SK-N-SH (cell line): Measurements from ENCODE around the gene NUTF2. TPM values are rescaled to one million over a fixed set of nuclear protein-coding genes. Genes with fewer than 3 reads are reported as not detected.

ENCODE experiments used
- CTCF ChIA-PET: fragments of 300-600, 350-600 bp; formaldehyde crosslinking; extraction: SDS; loops from one replicate; lab custom pipeline; 2021; lab: Yijun Ruan, JAX
- POLR2A ChIA-PET: fragments of 350-600 bp; sonication (Branson Sonifier 250); formaldehyde crosslinking; extraction: SDS; loops from one replicate; lab custom pipeline; 2020; ENCODE audit warnings: antibody characterized with exemption, inconsistent platforms; lab: Yijun Ruan, JAX
- DNase-seq: peaks from one replicate; pipeline ENCODE4 v3.0.0; 2012
- H2AFZ ChIP-seq: fragments of 200-600 bp; sonication (generic); 2 replicates; pipeline ENCODE4 v1.8.1; 2016; ENCODE audit warnings: antibody characterized with exemption, mild to moderate bottlenecking, low read depth
- H3F3A ChIP-seq: fragments of 200-600 bp; sonication (generic); replicated peaks from 2 replicates; pipeline ENCODE3; 2016; ENCODE audit warnings: antibody characterized with exemption, mild to moderate bottlenecking; ENCODE audit not compliant: insufficient read depth
- H3K27ac ChIP-seq, 2 experiments: fragments of 200-500 bp in 1 of 2; fragments of 200-600 bp in 1 of 2; sonication (Bioruptor generic) in 1 of 2; sonication (generic), shearing (Covaris generic) in 1 of 2; 2 replicates each; pipeline versions ENCODE4 v1.5.1 to v1.6.1; 2014 to 2016; ENCODE audit warnings: low read depth in 2 of 2, inconsistent platforms in 1 of 2, low read length in 1 of 2, mild to moderate bottlenecking in 1 of 2, mixed read lengths in 1 of 2
- H3K27me3 ChIP-seq: fragments of 200-600 bp; sonication (generic), shearing (Covaris generic); 2 replicates; pipeline ENCODE4 v1.6.1; 2016; ENCODE audit warnings: mixed run types; ENCODE audit not compliant: insufficient read depth
- H3K36me3 ChIP-seq, 2 experiments: fragments of 200-500 bp in 1 of 2; fragments of 200-600 bp in 1 of 2; sonication (Bioruptor generic) in 1 of 2; sonication (generic) in 1 of 2; replicated peaks in 1 of 2; 2 replicates each; pipeline versions ENCODE3 to v1.5.1; 2014 to 2016; ENCODE audit warnings: low read length in 1 of 2, mild to moderate bottlenecking in 1 of 2; ENCODE audit not compliant: insufficient read depth in 2 of 2, control insufficient read depth in 1 of 2
- H3K4me1 ChIP-seq, 2 experiments: fragments of 200-500 bp in 1 of 2; fragments of 200-600 bp in 1 of 2; sonication (Bioruptor generic) in 1 of 2; sonication (generic), shearing (Covaris generic) in 1 of 2; 2 replicates each; pipeline versions ENCODE4 v1.5.1 to v1.6.1; 2014 to 2016; ENCODE audit warnings: low read depth in 1 of 2, low read length in 1 of 2, mixed run types in 1 of 2; ENCODE audit not compliant: insufficient read depth in 2 of 2, control insufficient read depth in 1 of 2
- H3K4me2 ChIP-seq: fragments of 200-600 bp; sonication (generic), shearing (Covaris generic); 2 replicates; pipeline ENCODE4 v1.6.1; 2017; ENCODE audit warnings: mixed run types
- H3K4me3 ChIP-seq, 2 experiments: fragments of 200-500 bp in 1 of 2; fragments of 200-600 bp in 1 of 2; sonication (Bioruptor generic) in 1 of 2; sonication (generic), shearing (Covaris generic) in 1 of 2; 2 replicates each; pipeline versions ENCODE4 v1.5.1 to v1.8.1; 2014 to 2016; ENCODE audit warnings: low read depth in 2 of 2, inconsistent platforms in 1 of 2, low read length in 1 of 2, mild to moderate bottlenecking in 1 of 2, mixed read lengths in 1 of 2, moderate library complexity in 1 of 2
- H3K79me2 ChIP-seq: fragments of 200-600 bp; sonication (generic); 2 replicates; pipeline ENCODE4 v1.8.1; 2017; ENCODE audit warnings: mild to moderate bottlenecking; ENCODE audit not compliant: insufficient read depth
- H3K9ac ChIP-seq: fragments of 200-600 bp; sonication (generic); 2 replicates; pipeline ENCODE4 v1.6.1; 2017; ENCODE audit warnings: mixed run types
- H3K9me2 ChIP-seq: fragments of 200-600 bp; sonication (generic); 2 replicates; pipeline ENCODE4 v1.6.1; 2017; ENCODE audit warnings: mixed run types
- H3K9me3 ChIP-seq: fragments of 200-600 bp; sonication (generic); 2 replicates; pipeline ENCODE4 v1.6.1; 2017; ENCODE audit warnings: mixed run types, mild to moderate bottlenecking, moderate library complexity
- H4K20me1 ChIP-seq: fragments of 200-600 bp; sonication (generic); 2 replicates; pipeline ENCODE4 v1.6.1; 2017; ENCODE audit warnings: mild to moderate bottlenecking, mixed run types; ENCODE audit not compliant: insufficient read depth
- ELF1 ChIP-seq: IDR thresholded peaks from 2 replicates; pipeline ENCODE4 v1.4.0; 2012
- EP300 ChIP-seq, 2 experiments: IDR thresholded peaks; 2 replicates each; pipeline versions ENCODE4 v1.4.0 to v1.6.1; 2012; ENCODE audit warnings: borderline replicate concordance in 1 of 2, low read depth in 1 of 2, low read length in 1 of 2
- EZH2phosphoT487 ChIP-seq: fragments of 200-600 bp; sonication (generic); IDR thresholded peaks from 2 replicates; pipeline ENCODE4 v1.6.1; 2017; ENCODE audit warnings: low read depth, mixed run types, mild to moderate bottlenecking, antibody characterized with exemption, moderate library complexity, borderline replicate concordance
- FOSL2 ChIP-seq: IDR thresholded peaks from 2 replicates; pipeline ENCODE4 v1.4.0; 2012; ENCODE audit warnings: low read depth, mild to moderate bottlenecking, moderate library complexity, borderline replicate concordance
- FOXJ3 ChIP-seq: sonication (generic); formaldehyde crosslinking; IDR thresholded peaks from 2 replicates; pipeline ENCODE4 v1.5.1; 2020; ENCODE audit warnings: mild to moderate bottlenecking, missing genetic modification reagents
- FOXM1 ChIP-seq: IDR thresholded peaks from 2 replicates; pipeline ENCODE4 v1.4.0; 2012; ENCODE audit warnings: low read depth, mild to moderate bottlenecking
- GATA2 ChIP-seq: sonication (generic); formaldehyde crosslinking; IDR thresholded peaks from 2 replicates; pipeline ENCODE4 v1.5.0; 2020; ENCODE audit warnings: mild to moderate bottlenecking, missing genetic modification reagents
- JUND ChIP-seq: IDR thresholded peaks from 2 replicates; pipeline ENCODE4 v1.4.0; 2012
- MEF2A ChIP-seq: IDR thresholded peaks from 2 replicates; pipeline ENCODE4 v1.4.0; 2012; ENCODE audit warnings: low read depth, borderline replicate concordance
- NFIC ChIP-seq: IDR thresholded peaks from 2 replicates; pipeline ENCODE4 v1.4.0; 2012; ENCODE audit warnings: borderline replicate concordance
- NRF1 ChIP-seq: IDR thresholded peaks from 2 replicates; pipeline ENCODE4 v1.6.1; 2012; ENCODE audit warnings: low read depth, mild to moderate bottlenecking, low read length
- POLR2AphosphoS5 ChIP-seq: IDR thresholded peaks from 2 replicates; pipeline ENCODE4 v1.6.1; 2012; ENCODE audit warnings: low read depth, low read length
- RFX5 ChIP-seq: IDR thresholded peaks from 2 replicates; pipeline ENCODE4 v1.6.1; 2012; ENCODE audit warnings: mild to moderate bottlenecking, improper control_type of control experiment, low read length
- SIN3A ChIP-seq: IDR thresholded peaks from 2 replicates; pipeline ENCODE4 v1.6.1; 2012; ENCODE audit warnings: low read depth, mild to moderate bottlenecking, low read length, moderate library complexity, borderline replicate concordance
- SMC3 ChIP-seq: IDR thresholded peaks from 2 replicates; pipeline ENCODE4 v1.6.1; 2012; ENCODE audit warnings: low read depth, low read length, improper control_type of control experiment
- TAF1 ChIP-seq: IDR thresholded peaks from 2 replicates; pipeline ENCODE4 v1.6.1; 2012; ENCODE audit warnings: low read depth, mild to moderate bottlenecking, low read length, moderate library complexity, borderline replicate concordance
- TCF12 ChIP-seq: IDR thresholded peaks from 2 replicates; pipeline ENCODE4 v1.4.0; 2012
- TEAD4 ChIP-seq: IDR thresholded peaks from 2 replicates; pipeline ENCODE4 v1.4.0; 2012; ENCODE audit warnings: mild to moderate bottlenecking, borderline replicate concordance; ENCODE audit not compliant: insufficient read depth
- USF1 ChIP-seq: IDR thresholded peaks from 2 replicates; pipeline ENCODE4 v1.4.0; 2012; ENCODE audit warnings: low read depth, borderline replicate concordance
- USF2 ChIP-seq: fragments of 150-350 bp; IDR thresholded peaks from 2 replicates; pipeline ENCODE4 v1.6.1; 2017; ENCODE audit warnings: antibody characterized with exemption, low read length, low read depth, borderline replicate concordance
- YY1 ChIP-seq: IDR thresholded peaks from 2 replicates; pipeline ENCODE4 v1.4.0; 2012; ENCODE audit warnings: low read depth, mild to moderate bottlenecking
- WGBS: methylation state at CpG from one replicate; pipeline ENCODE4 v1.1.6; 2017; ENCODE audit warnings: low lambda C conversion rate; 5-methylcytosine and 5-hydroxymethylcytosine counted together
- polyA plus RNA-seq, 3 experiments: library from polyadenylated mRNA; depleted of rRNA; stranded (reverse); fragments of >200 nt; gene quantifications; 2 replicates each; pipeline ENCODE4 v1.2.3, GENCODE V29; 2012
- TF ChIP-seq, protein P1 (sequence below): IDR thresholded peaks from 2 replicates; pipeline ENCODE4 v1.4.0; 2012; ENCODE audit warnings: low read depth
- TF ChIP-seq, protein P2 (sequence below): IDR thresholded peaks from 2 replicates; pipeline ENCODE4; 2012

Gene NUTF2
- polyA plus RNA-seq, 1 of the 3 experiments (the other 2 are of a cell fraction), result 449 TPM

DNA sequence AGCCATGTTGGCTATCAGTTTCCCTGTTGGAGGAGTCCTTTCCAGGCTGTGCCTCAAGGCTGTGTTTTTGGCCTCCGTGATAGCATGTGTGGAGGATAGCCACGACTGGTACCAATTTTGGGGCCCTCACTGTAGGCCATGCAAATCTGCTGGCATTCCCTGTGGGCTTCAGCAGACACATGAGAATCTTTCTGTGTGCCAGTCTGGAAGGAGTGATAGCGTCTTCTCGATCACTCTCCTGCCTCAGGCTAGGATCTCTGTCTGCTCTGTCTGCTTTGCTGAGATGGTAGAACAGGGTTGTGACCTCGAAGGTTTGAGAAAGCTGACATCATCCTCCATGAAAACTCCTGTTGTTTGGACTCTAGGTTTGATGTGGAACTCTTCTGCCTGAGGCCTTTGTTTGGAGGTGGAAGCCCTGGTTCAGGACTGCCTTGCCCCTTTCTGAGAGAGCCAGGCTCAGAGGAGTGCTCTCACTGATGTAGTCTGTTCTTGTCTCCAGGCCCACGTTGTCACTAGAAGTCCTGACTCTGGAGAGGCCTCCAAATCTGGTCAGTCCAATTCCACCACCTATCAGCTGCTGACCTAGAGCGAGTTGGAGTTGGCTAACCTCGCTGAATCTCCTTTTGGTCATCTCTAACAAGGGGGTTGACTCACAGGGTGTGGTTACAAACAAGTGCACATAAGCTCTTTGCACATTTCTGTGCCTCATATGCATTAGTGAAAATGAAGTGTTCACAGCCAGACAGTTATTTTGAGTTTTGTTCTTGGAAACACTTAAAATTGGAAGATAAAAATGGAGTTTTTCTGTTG lies 14.1 kb downstream of the NUTF2 start:
- H3K36me3 ChIP-seq, result peaks cover 18 to 22% of the 10 kb centered on the region in 2 experiments
- H4K20me1 ChIP-seq, result peaks cover 98% of the 10 kb centered on the region
- no peak overlapping the region for H3K4me2 ChIP-seq
- no peak overlapping the region for H3K4me3 ChIP-seq
- H3K27me3 ChIP-seq, result no peaks in the 10 kb centered on the region
- H3K9me2 ChIP-seq, result no peaks in the 10 kb centered on the region
- no peak overlapping the region for H3K27ac ChIP-seq
- peaks cover 100% of the 10 kb centered on the region for H3K79me2 ChIP-seq
- peaks cover 14% of the 10 kb centered on the region for H3F3A ChIP-seq
- CTCF ChIA-PET, result interaction anchor here (1.2 to 4.5 kb wide), 3 partner anchors 22 to 44 kb away, joined by 5 to 18 read pairs (median 5); no protein-coding TSS in a partner anchor
- WGBS, result 88% methylated on average over 5 of the region's 8 CpGs
- no peak for DNase-seq
- POLR2A ChIA-PET, result no interaction called here
- H3K9ac ChIP-seq, result no peak overlapping the region
- TF ChIP-seq MEF2A (no peak), YY1 (no peak), ELF1 (no peak), SIN3A (no peak), USF1 (no peak), GATA2 (CRISPR knock-in tag) (no peak), NFIC (no peak), EZH2phosphoT487 (no peak), RFX5 (no peak), FOXM1 (no peak), TEAD4 (no peak), FOSL2 (no peak)
- TF ChIP-seq, protein P1, sequence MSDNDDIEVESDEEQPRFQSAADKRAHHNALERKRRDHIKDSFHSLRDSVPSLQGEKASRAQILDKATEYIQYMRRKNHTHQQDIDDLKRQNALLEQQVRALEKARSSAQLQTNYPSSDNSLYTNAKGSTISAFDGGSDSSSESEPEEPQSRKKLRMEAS, result no peak
- H3K9me3 ChIP-seq, result no peaks in the 10 kb centered on the region
- no peak overlapping the region for H2AFZ ChIP-seq
- H3K4me1 ChIP-seq, result peaks cover 2 to 16% of the 10 kb centered on the region in 2 experiments; a peak in 2 of 4 replicates

DNA sequence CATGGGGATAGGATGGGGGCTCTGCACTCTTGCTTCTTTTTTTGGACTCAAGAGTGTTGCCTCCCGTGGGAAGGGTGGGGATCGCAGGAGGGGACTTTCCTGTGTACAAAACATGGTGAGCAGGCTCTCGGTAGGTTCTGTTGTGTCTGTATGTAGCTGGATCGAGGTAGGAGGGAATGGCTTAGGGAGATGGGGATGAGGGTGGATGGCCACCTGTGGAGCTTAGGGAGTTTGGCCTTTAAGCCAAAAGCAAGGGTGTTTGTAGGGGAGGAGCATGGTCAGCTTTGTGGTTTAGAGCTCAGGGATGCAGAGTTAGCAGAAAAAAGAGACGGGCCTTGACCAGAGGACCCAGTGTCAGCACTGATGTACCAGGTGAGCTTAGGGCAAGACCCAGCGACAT lies 15.1 kb downstream of the NUTF2 start:
- no peak overlapping the region for H2AFZ ChIP-seq
- no peak overlapping the region for H3K4me2 ChIP-seq
- H3K9ac ChIP-seq, result no peak overlapping the region
- H3K9me2 ChIP-seq, result no peaks in the 10 kb centered on the region
- H3K9me3 ChIP-seq, result no peaks in the 10 kb centered on the region
- H3K27ac ChIP-seq, result no peak overlapping the region
- peaks cover 14% of the 10 kb centered on the region for H3F3A ChIP-seq
- WGBS, result 97% methylated on average over 6 of the region's 6 CpGs
- DNase-seq, result no peak
- H4K20me1 ChIP-seq, result peaks cover 91% of the 10 kb centered on the region
- H3K4me3 ChIP-seq, result no peak overlapping the region
- H3K36me3 ChIP-seq, result peaks cover 27 to 31% of the 10 kb centered on the region in 2 experiments
- no peaks in the 10 kb centered on the region for H3K27me3 ChIP-seq
- POLR2A ChIA-PET, result no interaction called here
- H3K4me1 ChIP-seq, result peaks cover 2 to 16% of the 10 kb centered on the region in 2 experiments; a peak in 2 of 4 replicates
- CTCF ChIA-PET, result interaction anchor here (0.9 to 4.5 kb wide), 4 partner anchors 15 to 67 kb away, joined by 3 to 18 read pairs (median 4); partner anchors contain the start of genes CENPT and NUTF2
- peaks cover 100% of the 10 kb centered on the region for H3K79me2 ChIP-seq
- no peak for TF ChIP-seq USF1
- no peak for TF ChIP-seq EZH2phosphoT487
- TF ChIP-seq USF2, result no peak
- no peak for TF ChIP-seq SIN3A
- no peak for TF ChIP-seq YY1
- no peak for TF ChIP-seq SMC3
- no peak for TF ChIP-seq NRF1
- TF ChIP-seq POLR2AphosphoS5, result no peak
- no peak for TF ChIP-seq RFX5
- TF ChIP-seq FOXJ3 (CRISPR knock-in tag), result no peak
- TF ChIP-seq GATA2 (CRISPR knock-in tag), result no peak
- TF ChIP-seq FOSL2, result no peak
- TF ChIP-seq JUND, result no peak
- TF ChIP-seq, protein P1, result no peak
- TF ChIP-seq TAF1, result no peak
- TF ChIP-seq ELF1, result no peak
- no peak for TF ChIP-seq TCF12
- TF ChIP-seq, protein P2, sequence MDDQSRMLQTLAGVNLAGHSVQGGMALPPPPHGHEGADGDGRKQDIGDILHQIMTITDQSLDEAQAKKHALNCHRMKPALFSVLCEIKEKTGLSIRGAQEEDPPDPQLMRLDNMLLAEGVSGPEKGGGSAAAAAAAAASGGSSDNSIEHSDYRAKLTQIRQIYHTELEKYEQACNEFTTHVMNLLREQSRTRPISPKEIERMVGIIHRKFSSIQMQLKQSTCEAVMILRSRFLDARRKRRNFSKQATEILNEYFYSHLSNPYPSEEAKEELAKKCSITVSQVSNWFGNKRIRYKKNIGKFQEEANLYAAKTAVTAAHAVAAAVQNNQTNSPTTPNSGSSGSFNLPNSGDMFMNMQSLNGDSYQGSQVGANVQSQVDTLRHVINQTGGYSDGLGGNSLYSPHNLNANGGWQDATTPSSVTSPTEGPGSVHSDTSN, result no peak
- TF ChIP-seq EP300 (IDR thresholded peaks at IDR 0.05; ENCODE audit: borderline replicate concordance in 1 of 2, low read depth in 1 of 2, low read length in 1 of 2), result no peak
